Inferior parietal cortex (tissue), 1 donor: ENCODE measurements around the gene GABBR2.
A peak's percentile ranks its signal among the peaks of the same experiment; 100 is the strongest.

Source experiments
- DNase-seq: peaks from one replicate; pipeline ENCODE4 v3.0.0-alpha.2; 2016; ENCODE audit errors: extremely low spot score

The GABBR2 gene

GRCh38 chr9:98370300-98370975 lies 338.3 kb downstream of the GABBR2 start:
- DNase-seq, result no peak

GRCh38 chr9:98369896-98370295 lies 338.8 kb downstream of the GABBR2 start:
- no peak for DNase-seq

DNA sequence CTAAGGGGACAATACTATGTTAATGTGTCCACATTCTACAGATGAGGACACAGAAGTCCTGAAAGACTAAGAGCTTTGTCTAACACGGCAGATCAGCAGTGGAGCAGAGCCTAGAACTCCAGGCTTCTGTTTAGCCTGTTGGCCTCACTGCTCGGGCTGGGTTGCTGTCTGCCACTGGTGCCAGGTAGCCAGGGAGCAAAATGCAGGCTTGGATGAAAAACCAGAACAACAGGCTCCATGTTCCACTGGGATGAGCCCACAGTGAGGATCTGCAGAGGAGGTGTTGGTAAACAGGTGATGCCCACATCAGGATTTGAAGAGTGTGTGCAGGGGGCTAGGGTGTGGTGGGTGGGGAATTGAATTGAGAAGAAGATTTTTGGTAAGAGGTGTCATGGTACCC lies 339.3 kb downstream of the GABBR2 start:
- DNase-seq, result no peak

DNA sequence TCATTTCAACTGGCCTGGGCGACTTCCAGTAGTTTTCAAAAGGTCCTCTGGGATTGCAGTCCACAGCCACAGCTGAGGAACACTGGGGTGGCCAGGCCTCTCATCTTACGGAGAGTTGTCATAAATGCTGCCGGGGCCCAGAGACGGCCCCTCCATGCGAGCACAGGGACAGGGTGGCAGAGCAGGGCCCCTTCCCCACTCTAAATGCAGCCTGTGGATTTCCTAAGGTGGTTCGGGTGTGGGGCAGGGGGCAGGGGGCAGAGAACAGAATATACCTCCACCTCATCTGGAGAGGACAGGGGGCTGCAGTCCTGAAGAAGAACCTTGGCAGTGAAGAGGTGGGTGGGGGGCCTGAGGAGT lies 339.7 kb downstream of the GABBR2 start:
- DNase-seq, result no peak

- DNase-seq, result peak; percentile 11
These were observed 340.2 kb downstream of the GABBR2 start for GRCh38 chr9:98368366-98369065.

DNA sequence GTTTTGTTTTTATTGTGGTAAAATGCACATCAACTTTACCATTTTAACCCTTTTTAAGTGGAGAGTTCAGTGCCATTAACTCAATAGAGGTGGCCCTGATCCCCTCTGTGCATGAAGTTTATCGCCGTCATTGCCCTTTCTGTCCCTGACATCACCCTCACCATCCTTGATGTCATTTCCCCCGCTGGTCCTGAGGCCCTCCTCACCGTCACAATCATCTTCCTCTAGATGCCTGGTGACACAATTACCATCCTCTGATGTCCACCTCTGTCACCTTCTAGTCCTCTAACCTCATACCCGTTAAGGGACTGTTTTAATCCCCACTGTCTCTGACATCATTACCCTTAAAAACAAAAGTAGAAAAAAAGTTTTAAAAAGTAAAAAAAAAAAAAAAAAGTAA lies 340.8 kb downstream of the GABBR2 start:
- DNase-seq, result no peak

DNA sequence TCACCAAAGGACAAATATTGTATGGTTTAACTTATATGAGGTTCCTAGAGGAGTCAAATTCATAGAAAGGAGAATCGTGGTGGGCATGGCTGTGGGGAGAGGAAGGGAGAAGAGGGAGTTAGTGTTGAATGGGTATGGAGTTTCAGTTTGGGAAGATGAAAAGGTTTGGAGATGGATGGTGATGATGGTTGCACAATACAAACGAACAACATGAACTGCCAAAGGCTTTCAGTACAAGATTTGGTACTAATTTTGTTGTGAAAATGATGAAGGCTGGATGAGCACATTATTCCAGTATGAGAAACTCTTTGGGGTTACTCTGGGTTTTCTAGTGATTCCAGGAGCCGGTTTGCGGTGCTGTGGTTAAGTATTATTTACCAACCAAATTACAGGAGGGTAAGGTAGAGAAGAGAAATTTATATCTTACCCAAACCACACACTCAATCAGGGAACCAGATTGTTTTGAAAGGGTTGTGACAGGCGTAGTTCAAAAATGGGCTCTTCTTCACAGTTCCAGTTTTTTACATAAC lies 341.3 kb downstream of the GABBR2 start:
- no peak for DNase-seq

DNA sequence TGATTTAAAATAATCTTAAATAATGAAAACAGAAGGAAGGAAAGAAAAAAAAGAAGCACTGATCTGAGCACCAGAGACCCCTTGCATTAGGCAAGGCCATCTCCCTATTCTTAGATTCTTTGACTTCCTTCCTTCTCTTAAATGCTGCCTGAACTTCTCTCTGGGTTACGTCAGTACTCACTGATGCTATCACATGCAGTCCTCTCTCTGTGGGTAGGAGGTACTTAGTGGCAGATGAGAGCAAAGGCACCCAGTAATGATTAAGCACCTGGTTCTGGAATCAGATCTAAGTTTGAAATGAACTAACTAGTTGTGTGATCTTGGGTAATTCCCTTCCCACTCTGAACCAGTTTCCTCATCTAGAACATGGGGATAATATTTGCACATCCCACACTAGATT lies 343.0 kb downstream of the GABBR2 start:
- DNase-seq, result no peak

GRCh38 chr9:98365227-98365669 lies 343.5 kb downstream of the GABBR2 start:
- no peak for DNase-seq

DNA sequence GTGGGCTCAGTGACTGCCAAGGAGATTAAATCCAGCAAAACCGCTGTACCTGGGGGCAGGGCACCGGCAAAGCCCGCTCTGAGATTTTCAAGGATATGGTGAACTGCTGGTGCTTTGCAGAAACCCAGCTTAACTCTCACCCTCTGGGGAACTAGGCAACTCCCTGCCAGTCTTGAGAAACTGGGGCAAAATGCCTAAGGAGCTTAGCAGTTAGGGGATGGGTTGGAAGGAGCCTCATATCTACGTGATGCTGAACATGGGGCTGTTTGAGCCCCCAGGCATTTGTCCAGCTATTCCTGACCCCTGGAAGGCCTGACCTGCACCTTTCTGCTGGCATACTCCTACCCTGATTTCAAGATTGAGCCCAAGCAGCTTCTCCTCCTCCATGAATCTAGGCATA lies 344.6 kb downstream of the GABBR2 start:
- DNase-seq, result no peak

DNA sequence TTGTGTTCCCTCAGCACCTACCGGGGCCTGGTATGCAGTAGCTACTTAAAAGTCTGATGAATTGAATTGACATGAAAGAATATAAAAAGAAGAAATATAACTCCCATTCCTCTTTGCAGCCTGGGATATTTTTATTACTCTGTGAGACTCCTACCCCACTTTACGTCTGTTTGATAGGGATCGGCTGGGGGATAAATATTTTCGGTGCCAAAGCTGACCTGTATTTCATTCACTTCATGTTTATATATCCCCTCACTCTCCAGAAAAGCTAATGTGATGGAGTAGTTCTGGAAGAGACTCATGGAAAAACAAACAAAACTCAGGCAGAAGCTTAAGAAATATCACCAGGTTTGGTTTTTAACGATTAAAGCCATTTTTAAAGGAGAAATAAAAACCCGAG lies 345.1 kb downstream of the GABBR2 start:
- no peak for DNase-seq

DNA sequence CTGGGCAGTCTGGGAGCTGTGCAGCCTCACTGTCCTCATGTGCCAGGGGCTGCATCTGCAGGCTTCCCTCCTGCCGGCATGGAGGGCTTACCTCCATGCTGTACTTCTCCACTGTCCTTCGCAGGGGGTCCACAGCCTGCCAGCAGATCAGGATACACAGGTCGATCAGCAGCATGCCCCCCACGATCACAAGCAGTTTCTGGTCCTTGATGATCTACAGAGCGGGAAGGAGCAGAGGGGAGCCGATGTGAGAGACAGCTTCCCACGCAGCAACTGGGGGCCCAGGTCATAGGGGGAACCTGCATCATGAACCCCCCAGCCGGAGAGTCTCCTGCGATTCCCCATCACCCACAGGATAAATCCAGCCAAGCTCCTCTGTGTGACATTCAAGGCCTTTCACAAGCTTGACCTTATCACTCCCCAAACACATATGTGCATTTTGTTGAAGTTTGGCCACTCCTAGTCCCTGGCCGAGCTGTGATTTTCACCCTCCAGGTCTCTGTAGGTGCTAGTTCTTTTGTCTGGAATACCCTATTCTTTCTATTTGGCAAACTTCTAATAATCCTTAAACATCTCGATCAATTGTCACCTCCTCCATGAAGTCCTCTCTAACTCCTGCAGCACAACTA lies 346.0 kb downstream of the GABBR2 start:
- no peak for DNase-seq

DNA sequence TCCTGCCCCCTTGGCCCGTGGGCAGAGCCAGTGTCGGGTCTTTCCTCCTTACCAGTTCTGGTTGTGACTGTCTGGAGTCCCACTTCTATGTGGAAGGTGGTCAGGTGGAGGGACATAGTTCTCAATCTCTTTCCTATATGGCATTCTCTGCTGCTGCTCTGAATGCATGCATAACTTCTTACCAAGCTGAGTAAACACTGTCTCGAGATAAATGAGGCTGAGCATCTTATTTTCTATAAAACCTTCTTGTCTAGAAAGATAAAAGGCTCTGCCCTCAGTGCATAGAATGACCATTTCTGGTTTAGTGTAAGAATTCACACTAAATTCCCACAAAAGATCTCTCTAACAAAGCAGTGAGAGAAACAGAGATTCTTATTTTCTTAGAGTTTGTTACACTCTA lies 347.1 kb downstream of the GABBR2 start:
- no peak for DNase-seq

GRCh38 chr9:98360176-98360708 lies 348.5 kb downstream of the GABBR2 start:
- no peak for DNase-seq

DNA sequence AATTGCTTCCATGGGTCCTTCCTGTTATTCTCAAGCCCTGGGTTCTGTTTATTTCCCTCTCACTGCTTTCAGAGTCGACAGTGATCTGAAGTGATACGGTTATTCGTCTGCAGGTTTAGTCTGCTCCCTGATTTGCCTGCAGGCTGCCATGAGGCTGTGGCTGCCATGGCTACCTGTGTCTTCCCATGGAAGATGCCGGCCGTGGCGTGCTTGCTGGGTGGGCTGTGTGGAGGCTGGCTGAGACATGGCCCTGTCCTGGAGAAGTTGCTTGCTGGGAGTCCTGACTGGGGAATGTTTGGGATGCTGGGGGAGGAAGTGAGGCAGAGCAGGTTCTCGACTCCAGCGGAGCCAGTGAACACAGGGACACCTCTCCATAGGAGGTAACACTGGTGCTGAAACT lies 349.2 kb downstream of the GABBR2 start:
- DNase-seq, result no peak

DNA sequence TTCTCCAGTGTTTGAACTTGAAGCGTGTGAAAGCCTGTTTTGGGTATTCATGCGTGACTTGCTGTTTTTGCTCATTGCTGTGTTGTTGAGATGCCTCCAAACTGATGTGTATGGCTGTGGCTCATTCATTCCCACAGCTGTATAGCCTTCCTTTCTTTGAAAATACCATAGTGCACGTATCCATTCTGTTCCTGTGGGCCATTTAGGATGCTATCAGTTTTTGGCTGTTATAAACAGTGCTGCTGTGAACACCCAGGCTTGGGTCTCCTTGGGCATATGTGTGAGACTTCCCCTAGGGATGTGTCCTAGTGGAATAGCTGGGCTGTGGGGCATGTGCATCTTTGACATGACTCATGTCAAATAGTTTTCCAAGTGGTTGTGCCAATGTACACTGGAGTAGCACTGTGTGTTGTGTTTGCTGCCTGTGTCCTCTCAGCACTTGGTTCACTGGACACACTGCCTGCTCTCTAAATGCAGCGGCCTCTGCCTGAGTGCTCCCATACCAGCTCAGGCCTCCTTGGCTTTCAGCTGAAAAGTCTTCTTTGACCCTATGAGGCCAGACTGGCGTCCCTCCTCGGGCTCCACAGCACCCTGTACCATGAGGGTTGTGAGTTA lies 350.7 kb downstream of the GABBR2 start:
- DNase-seq, result no peak

GRCh38 chr9:98356953-98357690 lies 351.6 kb downstream of the GABBR2 start:
- no peak for DNase-seq

DNA sequence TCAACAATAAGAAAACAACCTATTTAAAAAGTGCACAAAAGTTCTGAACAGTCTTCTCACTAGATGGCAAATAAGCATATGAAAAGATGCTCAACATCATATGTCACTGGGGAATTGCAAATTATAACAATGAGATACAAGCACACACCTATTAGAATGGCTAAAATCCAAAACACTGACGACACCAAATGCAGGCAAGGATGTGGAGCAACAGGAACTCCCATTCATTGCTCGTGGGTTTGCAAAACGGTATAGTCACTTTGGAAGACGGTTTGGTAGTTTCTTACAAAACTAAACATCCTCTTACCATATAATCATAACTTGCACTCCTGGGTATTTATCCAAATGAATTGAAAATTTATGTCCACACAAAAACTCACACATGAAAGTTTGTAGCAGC lies 352.4 kb downstream of the GABBR2 start:
- no peak for DNase-seq

DNA sequence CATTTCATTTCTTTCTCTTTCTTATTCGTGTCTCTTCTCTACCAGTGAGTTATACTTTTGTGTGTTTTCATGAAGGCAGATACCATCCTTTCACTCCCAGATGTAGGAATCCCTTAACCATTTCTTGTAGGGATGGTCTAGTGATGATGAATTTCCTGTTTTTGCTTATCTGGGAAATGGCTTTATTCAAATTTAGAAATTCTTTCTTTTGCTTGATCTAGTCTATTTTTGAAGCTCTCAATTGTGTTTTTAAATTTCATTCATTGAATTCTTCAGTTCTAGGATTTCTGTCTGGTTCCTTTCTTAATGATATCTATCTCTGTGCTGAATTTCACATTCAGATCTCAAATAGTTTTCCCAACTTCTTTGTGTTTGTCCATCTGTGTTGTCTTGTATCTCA lies 357.4 kb downstream of the GABBR2 start:
- DNase-seq, result no peak

- no peak for DNase-seq
These were observed 361.1 kb downstream of the GABBR2 start for GRCh38 chr9:98347642-98348041.

GRCh38 chr9:98345011-98345410 lies 363.7 kb downstream of the GABBR2 start:
- DNase-seq, result no peak

- DNase-seq, result no peak
These were observed 364.2 kb downstream of the GABBR2 start for GRCh38 chr9:98344581-98344980.
